Esophagus (tissue), 2 donors: ENCODE data around the gene EXOC3. TPM values are rescaled to one million over a fixed set of nuclear protein-coding genes. Genes with fewer than 3 reads are reported as not detected.
"Not testable (repeated sequence)": the region's sequence is repeated elsewhere in the genome, so short reads cannot be mapped to it uniquely, and the experiment has no call there.

Source experiments
- H3K27ac ChIP-seq, 2 donors: one replicate each; pipeline ENCODE4 v1.5.1; 2013; ENCODE audit warnings: low read depth in 2 of 2, mild to moderate bottlenecking in 2 of 2, inconsistent platforms in 1 of 2, low read length in 1 of 2, moderate library complexity in 1 of 2
- H3K27me3 ChIP-seq, 2 donors: one replicate each; pipeline ENCODE4 v1.6.1; 2013; ENCODE audit warnings: low read length in 2 of 2, control low read depth in 1 of 2, mild to moderate bottlenecking in 1 of 2; ENCODE audit not compliant: insufficient read depth in 2 of 2, control insufficient read depth in 1 of 2
- H3K36me3 ChIP-seq, 2 donors: one replicate each; pipeline ENCODE4 v1.6.1; 2013; ENCODE audit warnings: low read length in 1 of 2; ENCODE audit not compliant: control insufficient read depth in 2 of 2, insufficient read depth in 2 of 2
- H3K4me1 ChIP-seq, 2 donors: one replicate each; pipeline ENCODE4 v1.6.1; 2013; ENCODE audit warnings: low read length in 1 of 2; ENCODE audit not compliant: control insufficient read depth in 2 of 2, insufficient read depth in 2 of 2
- H3K4me3 ChIP-seq, 2 donors: one replicate each; pipeline ENCODE4 v1.5.1; 2013; ENCODE audit warnings: low read length in 2 of 2, mild to moderate bottlenecking in 2 of 2, low read depth in 1 of 2, moderate library complexity in 1 of 2
- H3K9me3 ChIP-seq, 2 donors: one replicate each; pipeline ENCODE4 v1.6.1; 2013; ENCODE audit warnings: mild to moderate bottlenecking in 2 of 2, low read depth in 1 of 2, low read length in 1 of 2, moderate library complexity in 1 of 2; ENCODE audit not compliant: control insufficient read depth in 2 of 2, insufficient read depth in 1 of 2
- WGBS, 2 donors: extraction: QIAGEN DNeasy Blood & Tissue Kit; methylation state at CpG; one replicate each; pipeline ENCODE4 v1.1.7; 2013; 5-methylcytosine and 5-hydroxymethylcytosine counted together
- polyA plus RNA-seq, 2 donors: library from polyadenylated mRNA; stranded (reverse); fragments of 200-250 nt; gene quantifications; one replicate each; pipeline ENCODE4 v1.2.3, GENCODE V29; 2013
- donor health status: healthy with polysubstance abuse.
- donor health status: Bipolar disorder and iron deficiency.

The EXOC3 gene
- polyA plus RNA-seq, 2 donors: 40.3 to 49.1 TPM

GRCh38 chr5:505951-506525 is 63.1 kb downstream of the EXOC3 start:
- H3K4me3 ChIP-seq: no peak overlapping the region
- peaks cover 0 to 2% of the 10 kb centered on the region in 2 donors for H3K9me3 ChIP-seq
- peaks cover 5 to 17% of the 10 kb centered on the region in 2 donors for H3K4me1 ChIP-seq
- no peaks in the 10 kb centered on the region for H3K36me3 ChIP-seq
- no peaks in the 10 kb centered on the region for H3K27me3 ChIP-seq
- H3K27ac ChIP-seq: no peak overlapping the region
- WGBS, 2 donors: 60 to 62% methylated on average over 25 to 30 of the region's 30 CpGs

- 93 to 98% methylated on average over 42 of the region's 42 CpGs for WGBS, 2 donors
- H3K4me3 ChIP-seq, H3K4me1 ChIP-seq, H3K27ac ChIP-seq, H3K27me3 ChIP-seq, H3K36me3 ChIP-seq, H3K9me3 ChIP-seq: not testable (repeated sequence)
These were observed 65.1 kb downstream of the EXOC3 start for GRCh38 chr5:507986-508575.

- Histone ChIP-seq H3K27ac (no peak overlapping the region), H3K36me3 (no peaks in the 10 kb centered on the region), H3K9me3 (no peaks in the 10 kb centered on the region), H3K4me1 (peaks cover 5 to 16% of the 10 kb centered on the region in 2 donors), H3K27me3 (no peaks in the 10 kb centered on the region), H3K4me3 (no peak overlapping the region)
- WGBS, 2 donors: 45 to 55% methylated on average over 22 of the region's 22 CpGs
These were observed 66.7 kb downstream of the EXOC3 start for GRCh38 chr5:509611-510185.

- Histone ChIP-seq H3K36me3 (no peaks in the 10 kb centered on the region), H3K9me3 (peaks cover 0 to 4% of the 10 kb centered on the region in 2 donors), H3K4me1 (peaks cover 5 to 23% of the 10 kb centered on the region in 2 donors), H3K4me3 (no peak overlapping the region), H3K27me3 (no peaks in the 10 kb centered on the region), H3K27ac (no peak overlapping the region)
- 71 to 82% methylated on average over 9 of the region's 9 CpGs for WGBS, 2 donors
These were observed 67.5 kb downstream of the EXOC3 start for GRCh38 chr5:510521-510920.

GRCh38 chr5:511476-511875 is 68.5 kb downstream of the EXOC3 start:
- Histone ChIP-seq H3K27ac (no peak overlapping the region), H3K4me1 (peaks cover 5 to 28% of the 10 kb centered on the region in 2 donors), H3K9me3 (peaks cover 0 to 4% of the 10 kb centered on the region in 2 donors), H3K27me3 (no peaks in the 10 kb centered on the region), H3K36me3 (no peaks in the 10 kb centered on the region), H3K4me3 (no peak overlapping the region)
- 87% methylated on average over 16 of the region's 16 CpGs for WGBS, 2 donors

GRCh38 chr5:513216-514100 is 70.5 kb downstream of the EXOC3 start:
- peaks cover 0 to 4% of the 10 kb centered on the region in 2 donors for H3K9me3 ChIP-seq
- 51 to 53% methylated on average over 31 of the region's 31 CpGs for WGBS, 2 donors
- no peaks in the 10 kb centered on the region for H3K27me3 ChIP-seq
- H3K27ac ChIP-seq: peak overlapping the region; percentile 60 to 84
- no peaks in the 10 kb centered on the region for H3K36me3 ChIP-seq
- no peak overlapping the region for H3K4me3 ChIP-seq
- H3K4me1 ChIP-seq: peaks cover 5 to 36% of the 10 kb centered on the region in 2 donors

DNA sequence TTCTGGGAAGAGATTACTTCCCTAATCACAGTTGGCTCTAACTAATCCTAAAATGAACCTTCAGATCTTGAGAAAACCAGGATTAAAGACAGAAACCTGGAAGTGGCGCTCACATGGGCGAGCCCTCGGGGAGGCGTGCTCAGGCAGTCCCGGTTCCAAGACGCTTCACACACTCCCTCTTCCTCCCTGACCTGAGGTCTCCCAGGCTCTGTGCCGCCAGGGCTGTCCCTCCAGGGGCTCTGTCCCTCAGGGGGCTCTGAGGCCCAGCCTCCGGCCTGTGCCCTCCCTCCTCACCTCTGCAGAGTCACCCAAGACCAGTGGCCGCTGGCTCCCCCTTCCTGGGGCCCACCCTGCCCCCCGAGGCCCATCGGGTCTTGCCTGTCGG is 71.1 kb downstream of the EXOC3 start:
- peaks cover 5 to 37% of the 10 kb centered on the region in 2 donors for H3K4me1 ChIP-seq
- H3K27ac ChIP-seq: peak overlapping the region; percentile 60 to 84
- WGBS, 2 donors: 43 to 53% methylated on average over 12 of the region's 12 CpGs
- peaks cover 0 to 4% of the 10 kb centered on the region in 2 donors for H3K9me3 ChIP-seq
- no peak overlapping the region for H3K4me3 ChIP-seq
- H3K27me3 ChIP-seq: no peaks in the 10 kb centered on the region
- no peaks in the 10 kb centered on the region for H3K36me3 ChIP-seq

GRCh38 chr5:514673-515072 is 71.7 kb downstream of the EXOC3 start:
- peak overlapping the region; percentile 60 to 84 for H3K27ac ChIP-seq
- H3K9me3 ChIP-seq: peaks cover 0 to 4% of the 10 kb centered on the region in 2 donors
- H3K4me3 ChIP-seq: no peak overlapping the region
- H3K27me3 ChIP-seq: no peaks in the 10 kb centered on the region
- H3K4me1 ChIP-seq: peaks cover 5 to 35% of the 10 kb centered on the region in 2 donors
- H3K36me3 ChIP-seq: no peaks in the 10 kb centered on the region
- WGBS, 2 donors: 47 to 54% methylated on average over 8 of the region's 8 CpGs

DNA sequence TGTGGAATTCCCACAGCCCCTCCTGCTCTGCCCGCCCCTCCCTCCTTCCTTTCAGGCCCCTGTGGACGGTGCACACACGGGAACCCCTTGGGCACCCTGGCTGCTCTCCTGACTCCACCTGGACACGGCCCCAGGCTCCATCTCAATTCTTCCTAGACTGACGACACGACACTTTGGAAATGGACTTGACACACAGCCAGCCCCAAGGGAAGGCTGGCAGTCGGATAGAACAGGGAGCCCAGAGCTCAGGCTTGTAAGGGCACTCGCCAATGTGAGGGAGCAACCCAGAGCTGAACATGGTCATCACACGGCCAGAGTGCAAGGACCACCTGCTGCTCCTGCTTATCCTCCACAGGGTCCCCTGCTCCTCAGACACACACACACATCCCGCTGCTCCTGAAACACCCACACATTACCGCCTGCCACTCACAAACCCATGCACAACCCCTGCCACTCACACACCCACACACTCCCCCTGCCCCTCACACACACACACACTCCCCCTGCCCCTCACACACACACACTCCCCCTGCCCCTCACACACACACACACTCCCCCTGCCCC is 72.4 kb downstream of the EXOC3 start:
- H3K36me3 ChIP-seq: no peaks in the 10 kb centered on the region
- peak overlapping the region; percentile 33 to 84 for H3K27ac ChIP-seq
- H3K27me3 ChIP-seq: no peaks in the 10 kb centered on the region
- WGBS, 2 donors: 22 to 36% methylated on average over 11 of the region's 11 CpGs
- peaks cover 0 to 4% of the 10 kb centered on the region in 2 donors for H3K9me3 ChIP-seq
- no peak overlapping the region for H3K4me3 ChIP-seq
- H3K4me1 ChIP-seq: peaks cover 0 to 29% of the 10 kb centered on the region in 2 donors
